Breast epithelium (tissue), 4 donors: ENCODE measurements around the gene ATXN1. TPM values are rescaled to one million over a fixed set of nuclear protein-coding genes. Genes with fewer than 3 reads are reported as not detected.
"Not testable (repeated sequence)": the region's sequence is repeated elsewhere in the genome, so short reads cannot be mapped to it uniquely, and the experiment has no call there.

Source experiments
- DNase-seq, 2 donors: peaks; one replicate each; pipeline ENCODE4 v3.0.0-alpha.2; 2019; ENCODE audit warnings: low spot score in 2 of 2
- H3K27ac ChIP-seq, 2 donors: fragments of 200-600 bp; sonication (generic) in 1 of 2; one replicate each; pipeline ENCODE4 v1.5.1; 2016 to 2019; ENCODE audit warnings: mild to moderate bottlenecking in 1 of 2
- H3K27me3 ChIP-seq, 2 donors: fragments of 200-600 bp; sonication (generic) in 1 of 2; one replicate each; pipeline versions ENCODE4 v1.5.1 to v1.6.0; 2017 to 2019; ENCODE audit warnings: control low read depth in 1 of 2, mild to moderate bottlenecking in 1 of 2
- H3K36me3 ChIP-seq: fragments of 200-600 bp; one replicate; pipeline ENCODE4 v1.5.1; 2019
- H3K4me1 ChIP-seq, 2 donors: fragments of 200-600 bp; sonication (generic); one replicate each; pipeline ENCODE4 v1.5.1; 2016 to 2019; ENCODE audit warnings: control low read depth in 1 of 2
- H3K4me3 ChIP-seq, 3 donors: fragments of 200-600 bp; sonication (generic); 1 replicate in 2 of 3; 2 replicates in 1 of 3; pipeline ENCODE4 v1.5.1; 2016 to 2019; ENCODE audit warnings: mild to moderate bottlenecking in 3 of 3, moderate library complexity in 2 of 3
- H3K9me3 ChIP-seq, 2 donors: fragments of 200-600 bp; sonication (generic) in 1 of 2; one replicate each; pipeline ENCODE4 v1.5.1; 2016 to 2019; ENCODE audit warnings: control low read depth in 1 of 2
- CTCF ChIP-seq, 3 donors: fragments of 450-650 bp; IDR thresholded peaks; one replicate each; pipeline ENCODE4 v1.5.1; 2016 to 2017; ENCODE audit warnings: antibody characterized with exemption in 3 of 3, mild to moderate bottlenecking in 3 of 3, moderate library complexity in 3 of 3
- POLR2A ChIP-seq: fragments of 450-650 bp; IDR thresholded peaks from one replicate; pipeline ENCODE4 v1.6.1; 2016; ENCODE audit warnings: antibody characterized with exemption, mild to moderate bottlenecking, moderate library complexity
- POLR2AphosphoS5 ChIP-seq, 3 donors: sonication (generic); formaldehyde crosslinking; IDR thresholded peaks; one replicate each; pipeline ENCODE4 v1.6.1; 2017; ENCODE audit warnings: antibody characterized with exemption in 3 of 3
- intact Hi-C: fragments of 100-400 bp; cut with DNase I; formaldehyde crosslinking; loops from one replicate; pipeline ENCODE4 v1.15.1; 2023; ENCODE audit warnings: low total_unique reads
- total RNA-seq, 3 donors: library from RNA; depleted of rRNA; stranded (reverse); fragments of >200 nt; gene quantifications; one replicate each; pipeline ENCODE4 v1.1.0, GENCODE V29; 2016

ATXN1 gene
- total RNA-seq, 3 donors from 2014 or later: 26.7 to 63.2 (median 37.4) TPM

DNA sequence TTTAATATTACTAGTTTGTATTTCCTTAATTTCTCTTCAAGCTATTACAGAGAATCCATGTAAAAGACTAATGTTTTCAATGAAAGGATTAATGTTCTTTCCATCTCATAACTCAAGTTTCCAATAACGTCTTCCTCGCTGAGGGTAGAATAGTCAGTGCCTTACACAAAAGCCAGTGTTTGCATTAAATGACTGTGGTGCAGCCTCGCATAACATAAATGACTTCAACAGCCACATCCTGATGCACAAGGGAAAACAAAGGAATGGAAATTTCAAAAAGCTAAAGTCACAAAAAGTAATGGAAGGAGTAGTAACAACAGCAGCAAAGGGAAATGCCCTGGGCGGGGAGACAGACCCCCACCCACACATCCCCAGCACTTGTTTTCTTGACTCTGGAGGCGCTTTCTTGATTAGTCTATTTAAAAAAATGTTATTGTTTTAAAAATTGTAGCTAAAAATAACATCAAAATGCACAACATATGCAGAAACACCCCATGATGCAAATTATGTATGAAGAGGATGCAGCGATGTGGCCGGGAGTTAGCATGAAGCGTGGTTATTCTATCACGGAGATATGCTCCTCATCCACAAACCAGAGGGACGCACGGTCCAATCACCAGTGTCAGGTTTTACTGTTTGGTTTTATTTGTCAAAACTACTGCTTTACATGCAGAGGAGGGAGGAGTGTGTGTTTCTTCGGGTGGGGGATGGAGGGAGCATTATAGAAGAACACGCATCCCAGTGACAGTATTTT, 294.3 kb downstream of the ATXN1 start:
- no peak overlapping the region for H3K27ac ChIP-seq
- intact Hi-C loops: no loop called here
- H3K4me3 ChIP-seq: no peak overlapping the region
- no peaks in the 10 kb centered on the region for H3K36me3 ChIP-seq
- DNase-seq: no peak
- no peak for TF ChIP-seq POLR2AphosphoS5 (IDR thresholded peaks at IDR 0.05)
- TF ChIP-seq CTCF (IDR thresholded peaks at IDR 0.05): no peak
- TF ChIP-seq POLR2A: no peak
- H3K4me1 ChIP-seq: no peaks in the 10 kb centered on the region
- no peaks in the 10 kb centered on the region for H3K9me3 ChIP-seq
- H3K27me3 ChIP-seq: no peaks in the 10 kb centered on the region

DNA sequence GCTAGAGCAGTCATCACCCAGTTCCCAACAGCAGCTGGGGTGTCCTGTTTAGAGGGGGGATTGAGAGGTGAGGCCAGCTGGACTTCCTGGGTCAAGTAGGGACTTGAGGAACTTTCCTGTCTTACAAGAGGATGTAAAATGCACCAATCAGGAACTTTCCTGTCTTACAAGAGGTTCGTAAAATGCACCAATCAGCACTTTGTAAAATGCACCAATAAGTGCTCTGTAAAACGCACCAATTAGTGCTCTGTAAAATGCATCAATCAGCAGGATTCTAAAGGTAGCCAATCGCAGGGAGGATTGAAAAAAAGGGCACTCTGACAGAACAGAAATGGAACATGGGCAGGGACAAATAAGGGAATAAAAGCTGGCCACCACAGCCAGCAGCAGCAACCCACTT, 297.2 kb downstream of the ATXN1 start:
- Histone ChIP-seq H3K4me1 (no peaks in the 10 kb centered on the region), H3K27ac (peak overlapping the region; percentile 36 to 70)
- TF ChIP-seq CTCF (IDR thresholded peaks at IDR 0.05) (no peak), POLR2AphosphoS5 (IDR thresholded peaks at IDR 0.05) (no peak), POLR2A (no peak)

DNA sequence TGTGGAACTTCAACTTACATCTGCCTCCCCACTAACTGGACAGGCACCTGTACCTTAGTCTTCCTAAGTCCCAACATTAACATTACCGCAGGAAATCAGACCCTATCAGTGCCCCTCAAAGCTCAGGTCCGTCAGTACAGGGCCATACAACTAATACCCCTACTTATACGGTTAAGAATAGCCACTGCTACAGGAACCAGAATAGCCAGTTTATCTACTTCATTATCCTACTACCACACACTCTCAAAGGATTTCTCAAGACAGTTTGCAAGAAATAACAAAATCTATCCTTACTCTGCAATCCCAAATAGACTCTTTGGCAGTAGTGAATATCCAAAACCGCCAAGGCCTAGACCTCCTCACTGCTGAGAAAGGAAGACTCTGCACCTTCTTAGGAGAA, 298.0 kb downstream of the ATXN1 start:
- H3K36me3 ChIP-seq, H3K4me1 ChIP-seq, intact Hi-C loops, H3K9me3 ChIP-seq, H3K4me3 ChIP-seq, DNase-seq, H3K27me3 ChIP-seq: not testable (repeated sequence)
- H3K27ac ChIP-seq: peak overlapping the region; percentile 36 to 70

More for the DNA sequence above, 297.2 kb downstream of the ATXN1 start:
- intact Hi-C loops: no loop called here
- no peaks in the 10 kb centered on the region for H3K27me3 ChIP-seq
- H3K36me3 ChIP-seq: no peaks in the 10 kb centered on the region
- no peak for DNase-seq
- no peaks in the 10 kb centered on the region for H3K9me3 ChIP-seq
- H3K4me3 ChIP-seq: no peak overlapping the region

DNA sequence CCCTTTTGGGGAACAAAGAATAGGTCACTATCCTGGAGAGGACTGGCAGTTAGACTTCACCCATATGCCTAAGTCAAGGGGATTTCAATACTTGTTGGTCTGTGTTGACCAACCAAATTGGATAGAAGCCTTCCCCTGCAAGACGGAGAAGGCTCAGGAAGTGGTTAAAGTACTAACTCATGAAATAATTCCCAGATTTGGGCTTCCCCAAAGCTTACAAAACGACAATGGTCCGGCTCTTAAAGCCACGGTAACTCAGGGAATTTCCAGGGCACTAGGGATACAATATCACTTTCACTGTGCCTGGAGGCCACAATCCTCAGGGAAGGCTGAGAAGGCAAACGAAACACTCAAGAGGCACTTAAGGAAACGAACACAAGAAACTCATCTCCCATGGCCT, 299.8 kb downstream of the ATXN1 start:
- no peaks in the 10 kb centered on the region for H3K27me3 ChIP-seq
- DNase-seq: no peak
- peaks cover 0 to 5% of the 10 kb centered on the region in 2 donors for H3K9me3 ChIP-seq
- TF ChIP-seq POLR2A (no peak), POLR2AphosphoS5 (IDR thresholded peaks at IDR 0.05) (no peak), CTCF (IDR thresholded peaks at IDR 0.05) (no peak)
- no peak overlapping the region for H3K27ac ChIP-seq
- no peak overlapping the region for H3K4me3 ChIP-seq
- no peaks in the 10 kb centered on the region for H3K4me1 ChIP-seq
- H3K36me3 ChIP-seq: no peaks in the 10 kb centered on the region
- intact Hi-C loops: no loop called here

DNA sequence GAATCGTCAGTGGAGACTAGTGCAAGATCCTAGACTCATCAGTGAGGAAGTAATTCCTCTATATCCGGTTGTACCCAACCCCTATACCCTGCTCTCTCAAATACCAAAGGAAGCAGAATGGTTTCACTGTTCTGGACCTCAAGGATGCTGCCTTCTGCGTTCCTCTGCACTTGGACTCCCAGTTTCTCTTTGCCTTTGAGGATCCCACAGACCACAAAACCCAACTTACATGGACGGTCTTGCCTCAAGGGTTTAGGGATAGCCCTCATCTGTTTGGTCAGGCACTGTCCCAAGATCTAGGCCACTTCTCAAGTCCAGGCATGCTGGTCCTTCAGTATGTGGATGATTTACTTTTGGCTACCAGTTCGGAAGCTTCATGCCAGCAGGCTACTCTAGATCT, 301.8 kb downstream of the ATXN1 start:
- not testable (repeated sequence) for DNase-seq

GRCh38 chr6:16452348-16452747, 308.9 kb downstream of the ATXN1 start:
- no peak overlapping the region for H3K4me3 ChIP-seq
- no peak overlapping the region for H3K27ac ChIP-seq
- no peaks in the 10 kb centered on the region for H3K36me3 ChIP-seq
- DNase-seq: no peak
- intact Hi-C loops: no loop called here
- H3K27me3 ChIP-seq: no peaks in the 10 kb centered on the region
- H3K4me1 ChIP-seq: peaks cover 0 to 3% of the 10 kb centered on the region in 2 donors
- no peak for TF ChIP-seq CTCF (IDR thresholded peaks at IDR 0.05)
- no peak for TF ChIP-seq POLR2A
- TF ChIP-seq POLR2AphosphoS5 (IDR thresholded peaks at IDR 0.05): no peak
- peaks cover 5 to 7% of the 10 kb centered on the region in 2 donors for H3K9me3 ChIP-seq

More for the DNA sequence above, 301.8 kb downstream of the ATXN1 start:
- H3K4me1 ChIP-seq, intact Hi-C loops, H3K27ac ChIP-seq, H3K9me3 ChIP-seq, H3K27me3 ChIP-seq, H3K36me3 ChIP-seq, H3K4me3 ChIP-seq: not testable (repeated sequence)
